Measurements from ENCODE around the gene KDM1A.

Gene KDM1A

DNA sequence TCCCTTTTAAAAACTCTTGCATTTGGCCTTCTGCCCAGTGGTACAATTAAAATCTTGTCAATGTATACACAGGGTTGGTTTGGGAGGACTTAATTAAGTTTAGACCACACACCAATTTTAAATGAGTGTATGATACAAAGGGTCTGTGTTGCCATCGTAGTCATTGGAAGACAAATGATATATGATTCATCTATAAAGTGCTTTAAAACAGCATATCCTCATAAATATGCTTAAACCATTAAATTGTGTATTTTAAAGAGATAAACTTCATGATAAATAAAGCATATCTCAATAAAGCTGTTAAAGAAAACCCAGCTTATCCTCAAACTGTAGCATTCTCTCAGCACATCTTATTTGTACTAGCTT is 79.9 kb downstream of the KDM1A start:
- DNase-seq (ENCODE audit: low read depth) = no peak
- TF ChIP-seq, protein P1, sequence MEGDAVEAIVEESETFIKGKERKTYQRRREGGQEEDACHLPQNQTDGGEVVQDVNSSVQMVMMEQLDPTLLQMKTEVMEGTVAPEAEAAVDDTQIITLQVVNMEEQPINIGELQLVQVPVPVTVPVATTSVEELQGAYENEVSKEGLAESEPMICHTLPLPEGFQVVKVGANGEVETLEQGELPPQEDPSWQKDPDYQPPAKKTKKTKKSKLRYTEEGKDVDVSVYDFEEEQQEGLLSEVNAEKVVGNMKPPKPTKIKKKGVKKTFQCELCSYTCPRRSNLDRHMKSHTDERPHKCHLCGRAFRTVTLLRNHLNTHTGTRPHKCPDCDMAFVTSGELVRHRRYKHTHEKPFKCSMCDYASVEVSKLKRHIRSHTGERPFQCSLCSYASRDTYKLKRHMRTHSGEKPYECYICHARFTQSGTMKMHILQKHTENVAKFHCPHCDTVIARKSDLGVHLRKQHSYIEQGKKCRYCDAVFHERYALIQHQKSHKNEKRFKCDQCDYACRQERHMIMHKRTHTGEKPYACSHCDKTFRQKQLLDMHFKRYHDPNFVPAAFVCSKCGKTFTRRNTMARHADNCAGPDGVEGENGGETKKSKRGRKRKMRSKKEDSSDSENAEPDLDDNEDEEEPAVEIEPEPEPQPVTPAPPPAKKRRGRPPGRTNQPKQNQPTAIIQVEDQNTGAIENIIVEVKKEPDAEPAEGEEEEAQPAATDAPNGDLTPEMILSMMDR (IDR thresholded peaks at IDR 0.05; ENCODE audit: low read length, missing control alignments) = no peak
- H3K4me3 ChIP-seq (replicated peaks; ENCODE audit: low read depth, low read length) = no peak overlapping the region

DNA sequence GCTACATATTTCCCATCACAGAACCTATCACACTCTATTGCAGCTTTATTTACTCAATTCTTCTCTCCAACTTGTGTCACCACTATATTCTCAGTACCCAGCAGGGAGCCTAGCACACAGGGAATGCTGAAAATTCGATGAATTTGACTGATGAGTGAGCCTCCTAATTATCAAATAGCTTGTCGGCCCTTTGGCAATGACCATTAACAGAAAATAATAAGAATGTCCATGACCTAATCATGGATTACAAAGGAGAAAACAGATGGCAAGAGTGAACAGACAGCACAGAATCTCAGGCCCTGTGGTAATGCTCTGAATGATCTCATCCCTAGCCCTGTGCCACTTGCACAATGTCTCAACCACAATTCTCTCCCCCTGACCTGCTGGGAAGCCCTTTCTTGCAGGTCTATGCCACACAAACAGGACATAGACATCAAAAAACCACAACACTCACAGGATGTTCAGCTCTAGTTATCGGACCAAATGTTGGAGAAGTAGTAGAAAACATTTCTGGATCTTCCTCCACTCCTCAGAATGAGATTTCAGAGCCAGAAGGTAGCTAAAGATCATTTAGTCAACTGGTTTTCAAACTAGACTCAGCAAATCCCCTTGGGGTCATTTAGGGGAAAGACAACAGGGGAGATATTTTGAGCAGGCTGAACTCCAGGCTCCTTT is 80.9 kb downstream of the KDM1A start:
- H3K4me3 ChIP-seq (replicated peaks; ENCODE audit: low read depth, low read length) = no peak overlapping the region
- TF ChIP-seq, protein P1 (IDR thresholded peaks at IDR 0.05; ENCODE audit: low read length, missing control alignments) = peak; percentile 1
- peak; percentile 96 for DNase-seq (ENCODE audit: low read depth)

DNA sequence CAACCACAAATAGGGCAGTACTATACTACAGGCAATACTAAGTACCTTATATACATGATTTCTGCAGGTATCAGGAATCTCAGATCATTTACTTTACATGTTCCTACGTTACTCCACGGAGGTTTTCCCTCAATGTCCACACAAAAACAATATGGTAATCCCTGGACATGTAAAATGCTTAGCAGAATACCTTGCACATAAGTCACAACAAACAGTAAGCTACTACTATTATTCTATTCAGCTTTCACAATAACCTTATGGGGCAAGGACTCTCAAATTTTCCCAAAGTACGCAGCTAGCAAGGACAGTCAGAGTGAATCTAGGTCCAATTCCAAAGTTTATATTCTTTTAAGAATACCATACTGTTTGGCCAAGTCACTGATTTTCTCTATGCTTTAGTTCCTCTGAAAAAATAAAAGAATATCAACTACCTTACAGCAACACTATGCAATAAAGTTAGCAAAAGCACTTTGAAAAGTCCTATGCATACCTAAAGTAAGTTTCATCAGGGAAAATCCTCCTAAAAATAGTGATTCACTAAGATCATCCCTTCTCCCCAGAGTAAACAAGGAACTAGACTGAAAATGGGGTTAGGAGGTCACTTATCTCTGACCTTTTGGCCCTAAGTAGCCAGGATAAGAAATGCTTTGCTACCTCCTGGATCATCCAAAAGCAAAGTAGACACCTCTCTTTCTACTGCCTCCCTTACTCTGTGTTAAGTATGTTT is 82.0 kb downstream of the KDM1A start:
- TF ChIP-seq, protein P1 (IDR thresholded peaks at IDR 0.05; ENCODE audit: low read length, missing control alignments) = no peak
- no peak for DNase-seq (ENCODE audit: low read depth)
- H3K4me3 ChIP-seq (replicated peaks; ENCODE audit: low read depth, low read length) = no peak overlapping the region

DNA sequence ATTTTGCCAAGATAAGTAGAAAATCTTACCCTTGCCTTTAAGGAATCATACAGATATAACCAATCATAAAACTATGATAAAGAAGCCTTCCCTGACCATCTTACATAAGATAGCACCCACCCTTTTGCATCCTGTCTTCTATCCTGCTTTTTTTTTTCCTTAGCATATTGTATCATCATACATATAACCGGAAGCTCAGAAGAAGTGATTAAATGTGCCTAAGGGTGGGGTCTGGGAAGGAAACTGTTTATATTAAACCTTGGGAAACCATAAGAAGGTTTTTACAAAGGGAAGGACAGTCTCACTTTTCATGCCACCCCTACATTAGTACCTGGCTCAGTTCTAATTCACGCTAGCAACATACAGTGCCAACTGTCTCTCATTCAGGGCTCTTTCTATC is 82.6 kb downstream of the KDM1A start:
- no peak overlapping the region for H3K4me3 ChIP-seq (replicated peaks; ENCODE audit: low read depth, low read length)
- DNase-seq (ENCODE audit: low read depth) = no peak
- TF ChIP-seq, protein P1 (IDR thresholded peaks at IDR 0.05; ENCODE audit: low read length, missing control alignments) = no peak

DNA sequence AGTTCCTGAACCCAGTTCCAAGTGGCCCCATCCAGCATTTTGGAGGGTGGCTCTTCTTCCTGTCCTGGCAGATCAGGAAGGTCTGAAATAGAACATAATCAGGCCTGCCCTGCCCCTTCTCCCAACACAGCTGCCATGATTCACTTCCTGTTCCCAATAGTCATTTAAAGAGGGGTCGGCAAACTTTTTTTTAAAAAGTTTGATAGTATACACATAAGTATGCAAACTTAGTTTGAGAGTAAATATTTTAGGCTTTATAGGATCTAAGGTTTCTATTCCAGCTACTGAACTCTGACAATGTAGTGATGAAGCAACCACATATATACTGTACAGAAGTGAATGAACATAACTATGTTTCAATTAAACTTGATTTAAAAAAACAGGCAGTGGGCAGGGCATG is 83.0 kb downstream of the KDM1A start:
- no peak overlapping the region for H3K4me3 ChIP-seq (replicated peaks; ENCODE audit: low read depth, low read length)
- peak; percentile 46 for DNase-seq (ENCODE audit: low read depth)
- TF ChIP-seq, protein P1 (IDR thresholded peaks at IDR 0.05; ENCODE audit: low read length, missing control alignments) = no peak

DNA sequence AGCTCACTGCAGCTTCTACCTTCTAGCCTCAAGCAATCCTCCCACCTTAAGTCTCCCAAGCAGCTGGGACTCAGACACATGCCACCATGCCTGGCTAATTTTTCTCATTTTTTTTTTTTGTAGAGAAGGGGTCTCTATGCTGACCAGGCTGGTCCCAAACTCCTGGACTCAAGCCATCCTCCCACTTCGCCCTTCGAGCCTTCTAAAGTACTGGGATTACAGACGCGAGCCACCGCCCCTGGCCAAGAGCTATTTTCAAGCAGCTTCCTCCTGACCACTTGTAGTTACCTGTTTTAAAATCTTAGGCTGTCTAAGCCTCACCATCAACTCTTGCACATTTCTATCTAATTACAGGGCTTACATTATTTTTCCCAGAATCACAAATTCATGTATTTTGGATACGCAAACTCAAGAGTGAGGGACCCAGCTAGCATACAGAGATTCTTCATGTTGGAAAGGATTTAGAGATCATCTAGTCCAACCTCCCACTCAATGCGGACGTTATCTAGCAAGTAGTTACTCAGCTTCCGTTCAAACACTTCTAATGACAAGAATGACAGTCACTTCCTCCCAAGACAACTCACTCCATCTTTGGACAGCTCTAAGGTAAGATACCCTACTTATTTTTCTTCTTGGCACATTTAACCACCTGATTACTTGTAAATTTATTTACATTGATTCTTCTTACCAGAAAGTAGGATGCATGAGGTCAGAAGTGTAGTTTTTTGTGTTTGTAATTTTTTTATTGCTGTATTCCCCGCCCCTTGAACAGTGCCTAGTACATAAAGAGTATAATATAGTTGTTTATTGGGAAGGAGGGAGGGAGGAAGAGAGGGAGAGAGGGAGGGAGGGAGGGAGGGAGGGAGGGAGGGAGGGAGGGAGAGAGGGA is 84.0 kb downstream of the KDM1A start:
- TF ChIP-seq, protein P1 (IDR thresholded peaks at IDR 0.05; ENCODE audit: low read length, missing control alignments) = no peak
- H3K4me3 ChIP-seq (replicated peaks; ENCODE audit: low read depth, low read length) = no peak overlapping the region
- peak; percentile 71 for DNase-seq (ENCODE audit: low read depth)

Data from fibroblast of pulmonary artery (primary cell).